Fibroblast of lung (primary cell): Measurements from ENCODE around the gene MYCL. TPM values are rescaled to one million over a fixed set of nuclear protein-coding genes. Genes with fewer than 3 reads are reported as not detected.

ENCODE experiments used
- DNase-seq, 2 donors: peaks; one replicate each; pipeline versions ENCODE4 v3.0.0 to v3.0.0-alpha.2; 2010; ENCODE audit warnings: low read depth in 2 of 2
- H2AFZ ChIP-seq: 2 replicates; pipeline ENCODE4 v1.5.1; 2012; ENCODE audit warnings: low read length, control low read depth, inconsistent platforms
- H3K27ac ChIP-seq: 2 replicates; pipeline ENCODE4 v1.5.1; 2011; ENCODE audit warnings: low read length, control low read depth; ENCODE audit not compliant: insufficient read depth
- H3K27me3 ChIP-seq: 2 replicates; pipeline ENCODE4 v1.5.1; 2011; ENCODE audit warnings: mild to moderate bottlenecking, low read length; ENCODE audit not compliant: control insufficient read depth, insufficient read depth
- H3K36me3 ChIP-seq: 2 replicates; pipeline ENCODE4 v1.5.1; 2011; ENCODE audit warnings: low read length; ENCODE audit not compliant: control insufficient read depth, insufficient read depth
- H3K4me1 ChIP-seq: 2 replicates; pipeline ENCODE4 v1.5.1; 2011; ENCODE audit warnings: low read length; ENCODE audit not compliant: control insufficient read depth, insufficient read depth; ENCODE audit errors: extremely low read depth
- H3K4me2 ChIP-seq: 2 replicates; pipeline ENCODE4 v1.5.1; 2011; ENCODE audit warnings: low read length, control low read depth; ENCODE audit not compliant: insufficient read depth; ENCODE audit errors: extremely low read depth
- H3K4me3 ChIP-seq, 4 experiments: fragments of 200-600 bp in 1 of 4; sonication (generic) in 1 of 4; replicated peaks in 1 of 4; 2 replicates each; pipeline ENCODE4 v1.5.1; 2011 to 2016; ENCODE audit warnings: low read length in 4 of 4, low read depth in 3 of 4, mild to moderate bottlenecking in 3 of 4, control low read depth in 2 of 4, inconsistent platforms in 1 of 4, mixed read lengths in 1 of 4; ENCODE audit not compliant: insufficient read depth in 1 of 4; ENCODE audit errors: control extremely low read depth in 1 of 4
- H3K79me2 ChIP-seq: 2 replicates; pipeline ENCODE4 v1.5.1; 2012; ENCODE audit warnings: mild to moderate bottlenecking, low read length, inconsistent platforms; ENCODE audit not compliant: control insufficient read depth, insufficient read depth
- H3K9ac ChIP-seq: 2 replicates; pipeline ENCODE4 v1.5.1; 2011; ENCODE audit warnings: mild to moderate bottlenecking, low read length, control low read depth; ENCODE audit not compliant: insufficient read depth
- H3K9me3 ChIP-seq: 2 replicates; pipeline ENCODE4 v1.5.1; 2012; ENCODE audit warnings: low read depth, low read length; ENCODE audit not compliant: control insufficient read depth, insufficient read depth
- H4K20me1 ChIP-seq: 2 replicates; pipeline ENCODE4 v1.5.1; 2011; ENCODE audit warnings: low read length; ENCODE audit not compliant: control insufficient read depth, insufficient read depth; ENCODE audit errors: extremely low read depth
- CTCF ChIP-seq, 2 donors: IDR thresholded peaks in 1 of 2; conservative IDR thresholded peaks in 1 of 2; 1 replicate in 1 of 2; 2 replicates in 1 of 2; pipeline ENCODE4 v1.5.1; 2011 to 2012; ENCODE audit warnings: low read length in 2 of 2, control low read depth in 1 of 2, inconsistent platforms in 1 of 2, low read depth in 1 of 2, mild to moderate bottlenecking in 1 of 2
- EZH2 ChIP-seq: IDR thresholded peaks from 2 replicates; pipeline ENCODE4 v1.5.1; 2012; ENCODE audit warnings: low read length, control low read depth, mild to moderate bottlenecking; ENCODE audit errors: missing control alignments
- polyA plus RNA-seq, 2 donors: library from polyadenylated mRNA; depleted of rRNA in 1 of 2; stranded (reverse) in 1 of 2; unstranded in 1 of 2; fragments of >200 nt; gene quantifications; 2 replicates each; pipeline ENCODE4 v1.2.1, GENCODE V29; 2011 to 2012; ENCODE audit warnings: missing spikeins in 1 of 2
- total RNA-seq: library from RNA; depleted of rRNA; stranded (reverse); fragments of >200 nt; gene quantifications from 2 replicates; pipeline ENCODE4 v1.2.1, GENCODE V29; 2014

Gene MYCL
- total and polyA plus RNA-seq, 2 donors (not counting 1 experiment from before 2014, with no cell fraction given) = under 0.01 to 0.09 TPM

- H4K20me1 ChIP-seq = no peaks in the 10 kb centered on the region
- TF ChIP-seq EZH2 (no peak), CTCF (conservative IDR thresholded peaks at IDR 0.05 in 1 of 2, IDR thresholded peaks at IDR 0.05 in 1 of 2; ENCODE audit: low read depth in 1 of 2, low read length in 2 of 2) (no peak)
- H3K9ac ChIP-seq = no peak overlapping the region
- H3K79me2 ChIP-seq = peaks cover 21% of the 10 kb centered on the region
- H3K27ac ChIP-seq = no peak overlapping the region
- no peaks in the 10 kb centered on the region for H3K9me3 ChIP-seq
- DNase-seq = no peak
- no peaks in the 10 kb centered on the region for H3K27me3 ChIP-seq
- no peak overlapping the region for H2AFZ ChIP-seq
- no peaks in the 10 kb centered on the region for H3K36me3 ChIP-seq
- H3K4me2 ChIP-seq = no peak overlapping the region
- H3K4me1 ChIP-seq = peaks cover 4% of the 10 kb centered on the region
- no peak overlapping the region for H3K4me3 ChIP-seq
Observed at GRCh38 chr1:39865762-39866161, 36.0 kb downstream of the MYCL start.

- H3K79me2 ChIP-seq = peaks cover 21% of the 10 kb centered on the region
- no peak overlapping the region for H3K4me2 ChIP-seq
- H3K4me3 ChIP-seq = no peak overlapping the region
- no peak overlapping the region for H3K9ac ChIP-seq
- H4K20me1 ChIP-seq = no peaks in the 10 kb centered on the region
- H3K9me3 ChIP-seq = no peaks in the 10 kb centered on the region
- TF ChIP-seq CTCF (conservative IDR thresholded peaks at IDR 0.05 in 1 of 2, IDR thresholded peaks at IDR 0.05 in 1 of 2; ENCODE audit: low read depth in 1 of 2, low read length in 2 of 2) = no peak
- TF ChIP-seq EZH2 = no peak
- no peaks in the 10 kb centered on the region for H3K27me3 ChIP-seq
- no peak overlapping the region for H2AFZ ChIP-seq
- H3K36me3 ChIP-seq = no peaks in the 10 kb centered on the region
- DNase-seq = no peak
- H3K4me1 ChIP-seq = peaks cover 4% of the 10 kb centered on the region
- no peak overlapping the region for H3K27ac ChIP-seq
Observed at GRCh38 chr1:39863177-39863576, 38.5 kb downstream of the MYCL start.

DNA sequence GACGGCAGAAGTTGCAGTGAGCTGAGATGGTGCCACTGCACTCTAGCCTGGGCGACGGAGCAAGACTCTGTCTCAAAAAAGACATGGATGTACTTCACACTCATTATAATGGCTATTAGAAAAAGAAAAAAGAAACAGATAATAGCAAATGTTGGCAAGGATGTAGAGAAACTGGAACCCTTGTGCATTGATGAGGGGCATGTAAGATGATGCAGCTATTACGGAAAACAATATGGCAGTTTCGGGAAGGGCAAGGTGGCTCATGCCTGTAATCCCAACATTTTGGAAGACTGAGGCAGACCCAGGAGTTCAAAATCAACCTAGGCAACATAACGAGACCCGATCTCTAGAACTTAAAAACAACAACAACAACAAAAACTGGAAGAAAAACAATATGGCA lies 40.7 kb downstream of the MYCL start:
- Histone ChIP-seq H3K9me3 (no peaks in the 10 kb centered on the region), H3K27me3 (no peaks in the 10 kb centered on the region), H3K9ac (no peak overlapping the region), H3K27ac (no peak overlapping the region), H4K20me1 (no peaks in the 10 kb centered on the region), H3K4me2 (no peak overlapping the region), H3K4me3 (no peak overlapping the region), H2AFZ (no peak overlapping the region), H3K79me2 (peaks cover 18% of the 10 kb centered on the region), H3K36me3 (no peaks in the 10 kb centered on the region), H3K4me1 (no peaks in the 10 kb centered on the region)
- no peak for DNase-seq
- TF ChIP-seq CTCF (conservative IDR thresholded peaks at IDR 0.05 in 1 of 2, IDR thresholded peaks at IDR 0.05 in 1 of 2; ENCODE audit: low read depth in 1 of 2, low read length in 2 of 2) (no peak), EZH2 (no peak)
